KBM-7 (cell line): Measurements from ENCODE around the gene UBAP2.
A peak's percentile ranks its signal among the peaks of the same experiment; 100 is the strongest.
"Not testable (repeated sequence)": the region's sequence is repeated elsewhere in the genome, so short reads cannot be mapped to it uniquely, and the experiment has no call there.

Source experiments
- DNase-seq: peaks from one replicate; pipeline ENCODE4 v3.0.0-alpha.2; 2015
- in situ Hi-C: fragments of 300-500 bp; cut with MboI; formaldehyde crosslinking; loops from 2 replicates; pipeline ENCODE4 v1.14.3; 2020; ENCODE audit warnings: low sequenced_read_pairs, low pct_unique_long_range_greater_than_20kb, mixed read lengths

The UBAP2 gene

DNA sequence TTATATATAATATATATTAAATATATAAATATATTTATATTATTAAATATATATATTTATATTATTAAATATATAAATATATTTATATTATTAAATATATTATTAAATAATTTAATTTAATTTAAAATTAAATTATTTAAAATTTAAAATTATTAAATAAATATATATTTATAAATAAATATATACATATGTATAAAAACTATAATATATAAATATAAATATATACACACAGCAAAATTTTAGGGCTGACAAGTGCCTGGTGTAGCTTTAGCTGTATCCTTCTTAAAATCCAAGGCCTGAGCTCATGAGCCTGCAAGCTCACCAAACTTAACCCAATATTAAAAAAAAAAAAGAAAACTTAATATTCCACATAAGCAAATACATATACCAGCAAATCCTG lies 53.2 kb downstream of the UBAP2 start:
- no peak for DNase-seq
- in situ Hi-C loops: no loop called here

DNA sequence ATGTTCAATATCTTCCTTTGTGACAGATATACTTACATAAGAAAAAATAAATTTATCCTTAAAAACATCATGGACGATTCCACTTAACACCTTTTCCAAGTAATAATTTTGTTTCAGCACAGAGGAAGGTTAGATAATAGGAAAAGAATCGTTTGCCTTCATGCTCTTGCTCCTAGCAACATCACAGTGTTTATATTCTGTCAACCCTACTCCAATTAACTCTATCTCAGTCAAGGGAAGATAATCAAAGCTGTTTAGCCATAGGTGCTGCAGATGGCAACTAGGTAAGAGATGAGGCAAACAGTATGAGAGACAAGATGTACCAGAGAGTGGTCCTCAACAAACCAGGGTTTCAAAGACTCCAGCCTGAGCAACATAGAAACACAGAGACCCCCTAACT lies 55.6 kb downstream of the UBAP2 start:
- no peak for DNase-seq
- in situ Hi-C loops: no loop called here

GRCh38 chr9:33992632-33993031 lies 56.1 kb downstream of the UBAP2 start:
- no peak for DNase-seq
- in situ Hi-C loops: no loop called here

- DNase-seq: no peak
- in situ Hi-C loops: no loop called here
These were observed 60.3 kb downstream of the UBAP2 start for GRCh38 chr9:33988219-33988890.

DNA sequence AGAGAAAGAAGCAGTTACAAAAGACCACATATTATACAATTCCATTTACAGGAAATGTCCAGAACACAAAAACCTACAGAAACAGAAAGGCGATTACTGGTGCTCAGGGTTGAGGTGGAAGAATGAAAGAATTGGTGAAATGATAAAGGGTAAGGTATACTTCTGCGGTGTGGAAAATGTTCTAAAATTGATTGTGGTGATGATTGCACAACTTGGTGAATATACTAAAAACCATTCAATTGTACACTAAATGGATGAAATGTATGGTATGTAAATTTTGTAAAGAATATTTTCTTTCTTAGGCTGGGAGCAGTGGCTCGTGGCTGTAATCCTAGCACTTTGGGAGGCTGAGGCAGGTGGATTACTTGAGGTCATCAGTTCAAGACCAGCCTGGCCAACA lies 72.3 kb downstream of the UBAP2 start:
- DNase-seq: no peak
- in situ Hi-C loops: no loop called here

DNA sequence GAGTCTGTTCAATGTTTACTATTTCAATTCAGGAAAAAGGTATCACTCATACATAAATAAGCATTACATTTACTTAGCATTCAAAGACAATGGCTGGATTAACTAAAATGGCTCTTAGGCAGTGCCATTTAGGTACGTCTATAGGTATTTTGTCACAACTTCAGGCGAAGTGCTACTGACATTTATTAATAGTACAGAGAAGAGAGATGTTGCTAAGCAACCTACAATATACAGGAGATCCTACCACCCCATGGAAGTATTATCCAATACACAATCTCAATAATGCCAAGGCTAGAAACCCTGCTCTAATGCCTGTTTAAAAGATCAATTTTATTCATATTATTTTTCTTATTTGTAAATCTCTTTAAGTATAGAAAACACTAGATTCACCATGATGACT lies 76.0 kb downstream of the UBAP2 start:
- in situ Hi-C loops: no loop called here
- DNase-seq: no peak

- DNase-seq: no peak
- in situ Hi-C loops: no loop called here
These were observed 84.5 kb downstream of the UBAP2 start for GRCh38 chr9:33964086-33964768.

GRCh38 chr9:33962468-33962867 lies 86.2 kb downstream of the UBAP2 start:
- in situ Hi-C loops, DNase-seq: not testable (repeated sequence)

DNA sequence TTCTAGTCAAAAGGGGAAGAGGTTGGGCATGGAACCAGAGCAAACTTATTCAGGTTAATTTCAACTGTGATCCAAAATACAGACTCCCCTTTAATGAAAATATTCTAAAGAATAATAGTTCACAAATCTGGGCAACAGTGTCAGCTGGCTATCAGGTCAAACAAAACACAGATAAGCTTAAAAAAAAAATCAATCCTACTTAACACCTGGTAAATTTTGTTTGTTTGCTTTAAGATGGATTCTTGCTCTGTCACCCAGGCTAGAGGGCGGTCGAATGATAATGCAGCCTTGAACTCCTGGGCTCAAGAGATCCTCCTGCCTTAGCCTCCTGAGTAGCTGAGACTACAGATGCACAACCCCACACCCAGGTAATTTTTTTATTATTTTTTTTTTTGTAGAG lies 89.0 kb downstream of the UBAP2 start:
- in situ Hi-C loops: no loop called here
- DNase-seq: no peak

DNA sequence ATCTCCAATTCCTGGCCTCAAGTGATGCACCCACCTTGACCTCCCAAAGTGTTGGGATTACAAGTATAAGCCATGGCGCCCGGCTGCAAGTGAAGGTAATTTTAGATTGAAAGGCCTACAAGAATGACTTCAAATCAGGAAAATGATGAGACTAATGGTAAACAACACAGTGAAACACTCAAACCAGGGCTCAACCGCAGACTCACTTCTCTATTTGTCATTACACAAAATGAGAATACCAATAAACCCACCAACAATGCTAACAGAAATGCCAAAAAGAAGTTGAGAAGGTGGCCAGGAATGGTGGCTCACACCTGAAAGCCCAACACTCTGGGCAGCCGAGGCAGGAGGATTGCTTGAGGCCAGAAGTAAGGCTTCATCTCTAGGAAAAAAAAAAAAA lies 92.1 kb downstream of the UBAP2 start:
- DNase-seq: no peak
- in situ Hi-C loops: no loop called here

DNA sequence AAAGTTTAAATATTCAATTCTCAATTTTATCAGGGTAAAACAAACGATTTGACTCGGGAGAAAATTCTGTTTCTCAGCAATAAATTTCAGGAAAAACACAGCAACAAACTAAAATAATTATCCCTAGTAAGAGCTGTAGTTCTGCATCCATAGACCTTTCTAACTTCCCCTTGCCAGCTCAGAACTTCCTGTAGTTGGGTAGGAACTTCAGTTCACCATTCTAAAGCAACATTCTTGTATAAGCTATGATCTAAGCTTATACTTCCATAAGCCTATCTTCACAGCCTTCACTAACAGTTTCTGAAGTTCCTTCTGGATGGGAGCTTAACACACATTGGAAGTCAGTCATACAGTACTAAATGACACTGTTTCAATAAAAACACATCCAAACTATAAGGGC lies 96.6 kb downstream of the UBAP2 start:
- in situ Hi-C loops: no loop called here
- peak; percentile 25 for DNase-seq

DNA sequence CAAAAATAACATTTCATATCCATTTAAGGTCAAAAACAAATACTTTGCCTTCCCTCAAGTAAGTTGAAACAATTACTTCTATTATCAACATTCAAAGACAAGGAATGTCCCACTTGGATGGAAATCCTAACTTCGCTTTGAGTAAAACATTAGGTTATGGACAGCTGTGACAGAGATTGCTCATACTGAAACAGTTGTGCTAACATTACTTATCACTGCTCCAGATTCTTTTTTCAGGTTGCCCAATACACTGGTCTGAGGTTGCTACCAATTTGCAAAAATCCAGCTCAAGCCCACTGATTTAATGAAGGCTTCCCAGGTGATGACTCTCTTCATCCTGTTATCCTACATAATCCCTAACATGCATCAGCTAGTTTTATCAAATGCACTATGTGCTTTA lies 98.3 kb downstream of the UBAP2 start:
- in situ Hi-C loops: no loop called here
- DNase-seq: no peak

- no peak for DNase-seq
- in situ Hi-C loops: no loop called here
These were observed 101.7 kb downstream of the UBAP2 start for GRCh38 chr9:33946779-33947535.

DNA sequence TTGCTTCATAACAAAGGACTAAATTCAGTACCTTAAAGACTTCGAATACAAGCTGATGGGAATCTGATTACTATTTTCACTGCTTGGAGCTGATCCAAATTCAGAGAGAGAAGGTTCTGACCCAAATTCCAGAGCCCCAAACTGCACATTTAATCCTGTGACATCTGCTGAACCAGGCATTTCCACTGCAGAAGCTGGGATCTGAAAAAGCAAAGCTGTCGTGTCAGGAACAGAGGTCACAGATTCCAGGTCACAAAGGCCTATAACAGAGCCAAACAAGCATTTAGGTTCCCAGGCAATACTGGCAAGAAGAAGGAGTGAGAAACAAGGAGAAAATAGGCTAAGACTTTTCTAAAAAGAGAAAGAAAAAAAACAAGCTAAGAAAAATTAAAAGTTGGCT lies 105.3 kb downstream of the UBAP2 start:
- no peak for DNase-seq
- in situ Hi-C loops: no loop called here

DNA sequence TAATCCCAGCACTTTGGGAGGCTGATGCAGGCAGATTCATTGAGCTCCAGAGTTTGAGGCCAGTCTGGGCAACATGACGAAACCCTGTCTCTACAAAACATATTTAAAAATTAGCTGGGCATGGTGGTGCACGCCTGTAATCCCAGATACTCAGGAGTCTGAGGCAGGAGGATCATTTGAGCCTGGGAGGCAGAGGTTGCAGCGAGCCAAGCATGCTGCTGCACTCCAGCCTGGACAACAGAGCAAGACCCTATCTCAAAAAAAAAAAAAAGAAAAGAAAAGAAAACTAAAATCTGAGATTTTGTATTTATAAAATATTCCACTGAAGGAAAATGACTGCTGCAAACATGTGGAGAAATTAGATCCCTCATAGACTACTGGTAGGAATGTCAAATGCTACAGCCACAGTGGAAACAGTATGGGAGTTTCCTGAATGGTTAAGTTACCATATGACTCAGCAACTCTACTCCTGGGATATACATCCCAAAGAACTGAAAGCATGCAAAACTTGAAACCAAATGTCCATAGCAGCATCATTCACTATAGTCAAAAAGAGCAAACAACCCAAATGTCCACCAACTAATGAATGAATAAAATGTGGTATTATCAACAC lies 106.1 kb downstream of the UBAP2 start:
- in situ Hi-C loops: no loop called here
- DNase-seq: no peak

DNA sequence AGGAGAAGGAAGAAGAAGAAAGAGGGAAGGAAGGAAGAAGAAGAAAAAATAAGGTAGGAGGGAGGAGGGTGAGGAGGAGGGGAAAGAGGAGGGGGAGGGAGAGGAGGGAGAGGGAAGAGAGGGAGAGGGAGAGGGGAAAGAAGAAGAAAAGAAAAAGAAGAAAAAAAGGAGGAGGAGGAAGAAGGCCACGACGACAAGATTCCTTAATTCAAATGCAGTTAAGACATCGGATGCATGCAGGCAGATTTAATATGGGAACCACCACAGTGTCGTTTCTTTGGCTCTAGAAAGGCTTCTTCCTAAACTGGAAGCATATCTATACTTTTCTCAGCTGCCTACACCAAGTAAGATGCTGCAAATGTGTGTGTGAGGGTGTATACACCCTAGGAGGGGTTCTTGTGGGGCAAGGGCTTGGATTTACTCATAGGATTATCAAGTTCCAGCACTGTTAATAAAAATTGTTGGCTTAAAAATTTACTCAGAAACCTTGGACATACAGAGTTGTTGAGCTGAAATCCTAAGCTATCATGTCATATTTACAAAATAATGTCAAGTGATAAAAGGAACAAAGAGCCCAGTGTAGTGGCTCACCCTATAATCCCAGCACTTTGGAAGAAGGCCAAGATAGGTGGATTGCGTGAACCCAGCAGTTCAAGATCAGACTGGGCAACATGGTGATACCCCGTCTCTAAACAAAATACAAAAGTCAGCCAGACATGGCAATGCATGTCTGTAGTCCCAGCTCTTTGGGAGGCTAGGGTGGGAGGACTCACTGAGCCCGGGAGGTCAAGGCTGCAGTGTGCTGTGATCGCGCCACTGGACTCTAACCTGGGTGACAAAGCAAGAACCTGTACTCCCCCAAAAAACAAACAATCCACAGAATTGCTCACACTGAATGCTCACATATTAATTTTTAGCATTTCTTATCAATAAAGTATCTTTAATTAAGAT lies 108.5 kb downstream of the UBAP2 start:
- in situ Hi-C loops: no loop called here
- DNase-seq: no peak

- no peak for DNase-seq
- in situ Hi-C loops: no loop called here
These were observed 114.4 kb downstream of the UBAP2 start for GRCh38 chr9:33934188-33934878.

DNA sequence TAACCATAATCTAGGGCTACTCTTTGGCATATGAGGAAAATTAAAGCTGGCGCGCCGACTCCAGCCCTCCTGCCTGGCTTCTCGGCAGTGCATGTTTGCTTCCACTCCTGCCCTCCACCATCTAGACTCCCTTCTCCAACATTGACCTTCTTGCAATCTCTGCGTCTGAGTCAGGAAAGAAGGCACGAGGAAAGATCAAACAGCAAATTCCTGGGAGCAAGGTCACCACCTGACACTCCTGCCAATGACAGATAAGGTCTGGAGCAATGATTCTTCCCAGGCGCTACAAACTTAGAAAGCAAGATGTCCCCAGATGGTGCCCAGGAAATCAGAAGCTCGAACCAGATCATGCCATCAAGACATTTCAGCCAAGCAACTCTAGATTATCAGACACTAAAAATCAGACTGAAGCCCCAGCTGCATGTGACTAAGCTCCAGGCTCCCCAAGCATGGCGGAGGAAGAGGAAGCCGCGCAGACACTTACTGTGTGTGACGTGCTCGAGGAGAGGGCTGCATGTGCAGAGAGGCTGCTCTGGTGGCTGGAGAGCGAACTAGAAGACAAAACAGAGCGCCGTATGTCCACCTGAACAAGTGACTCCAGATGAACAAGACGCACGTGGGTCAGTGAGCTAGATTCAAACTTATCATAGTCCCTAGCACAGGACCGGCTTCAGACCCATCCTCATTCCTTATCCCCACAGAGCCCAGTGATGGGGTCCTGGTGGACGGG lies 116.4 kb downstream of the UBAP2 start:
- DNase-seq: no peak
- in situ Hi-C loops: no loop called here
